AG04449 (cell line): ENCODE measurements around the gene UBQLN3.

Experiments
- CTCF ChIA-PET: fragments of 350-600 bp; formaldehyde crosslinking; extraction: SDS; loops from one replicate; lab custom pipeline; 2021; ENCODE audit warnings: antibody characterized with exemption; lab: Yijun Ruan, JAX
- POLR2A ChIA-PET: fragments of 400-600, 350-600 bp; formaldehyde crosslinking; extraction: SDS; loops from one replicate; lab custom pipeline; 2020; ENCODE audit warnings: antibody characterized with exemption, inconsistent platforms; lab: Yijun Ruan, JAX
- DNase-seq: peaks from one replicate; pipeline ENCODE4 v3.0.0-alpha.2; 2010; ENCODE audit warnings: low read depth, low spot score
- H3K4me3 ChIP-seq: 2 replicates; pipeline ENCODE4 v1.5.1; 2011; ENCODE audit warnings: low read depth, mild to moderate bottlenecking, control low read depth, low read length
- TF ChIP-seq, protein P1 (sequence below): IDR thresholded peaks from one replicate; pipeline ENCODE4 v1.5.1; 2011; ENCODE audit warnings: mild to moderate bottlenecking, moderate library complexity, low read length, control low read depth, inconsistent platforms; ENCODE audit not compliant: insufficient read depth; ENCODE audit errors: missing control alignments

UBQLN3 gene

DNA sequence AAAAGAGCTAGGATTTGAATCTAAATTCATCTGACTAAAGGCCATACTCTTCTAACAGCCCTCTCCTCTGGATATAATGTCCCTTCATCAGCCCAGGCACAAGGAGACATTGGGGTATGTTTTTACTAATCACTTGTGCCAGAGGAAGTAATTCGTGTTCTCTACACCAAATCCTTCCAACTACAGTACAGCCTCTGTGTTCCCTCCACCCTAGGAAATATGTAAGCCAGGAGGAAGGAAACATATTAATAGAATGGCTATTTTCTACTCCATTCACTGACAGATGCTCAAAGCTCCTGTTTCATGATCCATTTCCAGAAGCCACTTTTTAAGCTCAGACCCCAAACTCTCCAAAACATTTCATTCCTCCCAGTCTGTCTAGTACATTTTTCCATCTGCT lies 18.7 kb upstream of the UBQLN3 start:
- DNase-seq, result no peak
- H3K4me3 ChIP-seq, result no peak overlapping the region
- TF ChIP-seq, protein P1, sequence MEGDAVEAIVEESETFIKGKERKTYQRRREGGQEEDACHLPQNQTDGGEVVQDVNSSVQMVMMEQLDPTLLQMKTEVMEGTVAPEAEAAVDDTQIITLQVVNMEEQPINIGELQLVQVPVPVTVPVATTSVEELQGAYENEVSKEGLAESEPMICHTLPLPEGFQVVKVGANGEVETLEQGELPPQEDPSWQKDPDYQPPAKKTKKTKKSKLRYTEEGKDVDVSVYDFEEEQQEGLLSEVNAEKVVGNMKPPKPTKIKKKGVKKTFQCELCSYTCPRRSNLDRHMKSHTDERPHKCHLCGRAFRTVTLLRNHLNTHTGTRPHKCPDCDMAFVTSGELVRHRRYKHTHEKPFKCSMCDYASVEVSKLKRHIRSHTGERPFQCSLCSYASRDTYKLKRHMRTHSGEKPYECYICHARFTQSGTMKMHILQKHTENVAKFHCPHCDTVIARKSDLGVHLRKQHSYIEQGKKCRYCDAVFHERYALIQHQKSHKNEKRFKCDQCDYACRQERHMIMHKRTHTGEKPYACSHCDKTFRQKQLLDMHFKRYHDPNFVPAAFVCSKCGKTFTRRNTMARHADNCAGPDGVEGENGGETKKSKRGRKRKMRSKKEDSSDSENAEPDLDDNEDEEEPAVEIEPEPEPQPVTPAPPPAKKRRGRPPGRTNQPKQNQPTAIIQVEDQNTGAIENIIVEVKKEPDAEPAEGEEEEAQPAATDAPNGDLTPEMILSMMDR, result no peak
- ChIA-PET POLR2A (no interaction called here), CTCF (no interaction called here)

DNA sequence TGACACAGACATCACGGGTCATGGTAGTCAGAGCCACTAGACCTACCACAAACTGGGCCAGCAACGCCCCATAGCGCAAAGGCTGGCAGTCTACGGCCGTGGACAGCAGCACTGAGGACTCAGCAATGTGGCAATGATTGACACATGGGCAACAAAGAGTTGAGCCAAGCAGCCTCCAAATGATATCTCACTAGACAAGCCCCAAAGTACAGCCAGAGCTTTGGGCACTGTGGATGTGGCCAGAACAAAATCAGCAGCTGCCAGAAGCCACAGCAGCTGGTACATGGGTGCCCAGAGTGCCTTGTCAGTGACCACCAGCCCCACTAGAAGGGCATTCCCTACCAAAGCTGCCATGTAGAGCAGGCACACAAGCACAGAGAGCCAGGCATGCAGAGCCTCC lies 18.0 kb upstream of the UBQLN3 start:
- ChIA-PET CTCF (no interaction called here), POLR2A (no interaction called here)
- H3K4me3 ChIP-seq, result no peak overlapping the region
- no peak for DNase-seq
- TF ChIP-seq, protein P1, result no peak

DNA sequence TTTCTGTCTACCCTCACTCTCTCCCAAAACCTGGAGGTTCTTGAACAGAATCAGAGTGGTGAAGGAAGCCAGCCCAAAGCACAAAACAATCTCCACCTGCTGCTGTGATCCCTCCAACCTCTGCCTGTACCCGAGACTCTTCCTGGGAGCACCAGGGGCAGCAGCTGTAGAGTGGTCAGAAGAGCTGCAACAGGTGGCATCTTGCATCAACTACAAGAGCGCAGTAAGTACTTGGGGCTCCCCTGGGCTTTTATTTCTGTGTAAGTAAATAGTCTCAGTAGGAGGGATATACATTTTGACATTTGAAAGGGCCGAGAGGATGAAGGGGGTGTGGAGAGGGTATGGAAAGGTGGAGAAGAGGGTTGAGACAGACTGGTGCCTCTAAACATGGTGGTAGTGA lies 15.0 kb upstream of the UBQLN3 start:
- no peak overlapping the region for H3K4me3 ChIP-seq
- ChIA-PET POLR2A (no interaction called here), CTCF (no interaction called here)
- no peak for DNase-seq
- TF ChIP-seq, protein P1, result no peak

DNA sequence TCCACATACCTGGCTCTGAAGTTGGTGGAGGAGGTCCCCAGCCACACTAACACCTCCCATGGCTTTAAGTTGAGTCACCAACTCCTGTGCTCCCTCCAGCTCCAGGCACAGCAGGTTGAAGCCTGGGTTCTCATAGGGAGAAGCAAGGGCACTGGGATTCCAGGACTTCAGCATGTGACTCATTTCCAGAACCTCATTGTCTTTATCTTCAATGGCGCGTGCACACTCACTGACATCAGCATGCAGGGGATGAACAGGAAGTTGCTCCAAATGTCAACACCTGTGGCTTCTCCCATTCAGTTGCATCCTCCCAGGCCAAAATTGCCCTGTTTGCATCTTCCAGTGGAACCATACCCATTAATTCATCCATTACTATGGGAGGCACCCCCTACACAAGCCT lies 12.6 kb upstream of the UBQLN3 start:
- DNase-seq, result no peak
- ChIA-PET POLR2A (no interaction called here), CTCF (no interaction called here)
- TF ChIP-seq, protein P1, result no peak
- H3K4me3 ChIP-seq, result no peak overlapping the region

DNA sequence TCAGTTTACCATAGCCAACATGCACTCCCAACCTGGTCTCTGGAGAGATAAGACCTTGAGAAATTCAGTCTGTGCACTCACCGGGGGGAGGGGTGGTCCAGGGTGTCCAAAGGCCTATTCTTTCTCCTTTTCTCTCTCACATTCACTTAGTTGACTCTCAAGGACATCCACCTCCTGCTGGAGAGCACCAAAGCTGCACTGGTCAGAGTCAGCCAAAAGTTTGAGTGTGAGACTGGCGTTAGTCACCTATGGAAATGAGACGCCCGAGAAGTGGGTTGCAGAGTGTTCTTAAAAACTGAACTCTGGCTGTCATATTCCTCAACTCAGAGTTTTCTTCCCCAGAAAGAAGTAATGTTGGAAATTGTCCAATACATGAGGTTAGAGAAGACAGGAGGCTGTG lies 11.8 kb upstream of the UBQLN3 start:
- no peak for DNase-seq
- POLR2A ChIA-PET, result no interaction called here

DNA sequence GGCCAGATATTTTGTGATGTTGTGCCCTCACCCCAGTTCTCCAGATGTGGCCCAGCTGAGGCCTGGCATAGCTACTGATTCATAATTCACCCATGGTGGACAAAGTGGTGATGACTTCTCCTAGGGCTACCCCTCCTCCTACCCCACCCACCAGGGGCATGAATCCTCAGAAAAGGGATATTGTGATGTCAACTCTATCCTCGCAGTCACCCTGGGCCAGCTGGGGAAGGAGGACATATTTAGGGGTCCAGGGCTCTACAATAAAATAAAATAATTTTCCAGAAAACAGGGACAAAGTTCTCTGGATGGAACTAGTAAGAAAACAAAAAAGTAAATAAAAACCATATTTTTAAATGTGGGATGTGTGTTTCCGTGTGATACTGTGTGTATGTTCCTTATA lies 6.8 kb upstream of the UBQLN3 start, which contains the start of gene UBQLNL:
Gene UBQLNL, minus strand, starts transcription at position 101 of the 400 bp plus-strand sequence. CDS start 258 bp downstream, outside the sequence.
- POLR2A ChIA-PET, result no interaction called here
- TF ChIP-seq, protein P1, result no peak
- no peak within 1 kb of the TSS for H3K4me3 ChIP-seq
- CTCF ChIA-PET, result no interaction called here
- DNase-seq, result no peak

More for the DNA sequence above, 11.8 kb upstream of the UBQLN3 start:
- H3K4me3 ChIP-seq, result no peak overlapping the region
- TF ChIP-seq, protein P1, result no peak
- CTCF ChIA-PET, result no interaction called here
